Measurements from ENCODE around the gene CNIH2.

CNIH2 gene

GRCh38 chr11:66279092-66279734 is 1.2 kb downstream of the CNIH2 start:
- no peak for TF ChIP-seq GATA2 (IDR thresholded peaks at IDR 0.05; ENCODE audit: low read depth, low read length)
- TF ChIP-seq GATA3 (IDR thresholded peaks at IDR 0.05; ENCODE audit: low read depth, low read length), result no peak

GRCh38 chr11:66280428-66280827 is 2.5 kb downstream of the CNIH2 start:
- no peak for TF ChIP-seq GATA3 (IDR thresholded peaks at IDR 0.05; ENCODE audit: low read depth, low read length)
- TF ChIP-seq GATA2 (IDR thresholded peaks at IDR 0.05; ENCODE audit: low read depth, low read length), result no peak

- TF ChIP-seq GATA3 (IDR thresholded peaks at IDR 0.05; ENCODE audit: low read depth, low read length) (no peak), GATA2 (IDR thresholded peaks at IDR 0.05; ENCODE audit: low read depth, low read length) (no peak)
Observed at GRCh38 chr11:66281001-66281400, 3.0 kb downstream of the CNIH2 start.

- TF ChIP-seq GATA2 (IDR thresholded peaks at IDR 0.05; ENCODE audit: low read depth, low read length) (no peak), GATA3 (IDR thresholded peaks at IDR 0.05; ENCODE audit: low read depth, low read length) (no peak)
Observed at GRCh38 chr11:66281776-66282467, 3.9 kb downstream of the CNIH2 start.

- no peak for TF ChIP-seq GATA2 (IDR thresholded peaks at IDR 0.05; ENCODE audit: low read depth, low read length)
- no peak for TF ChIP-seq GATA3 (IDR thresholded peaks at IDR 0.05; ENCODE audit: low read depth, low read length)
Observed at GRCh38 chr11:66282468-66283455, 4.8 kb downstream of the CNIH2 start.

- TF ChIP-seq GATA2 (IDR thresholded peaks at IDR 0.05; ENCODE audit: low read depth, low read length) (no peak), GATA3 (IDR thresholded peaks at IDR 0.05; ENCODE audit: low read depth, low read length) (no peak)
Observed at GRCh38 chr11:66283461-66284105, 5.6 kb downstream of the CNIH2 start.

- no peak for TF ChIP-seq GATA2 (IDR thresholded peaks at IDR 0.05; ENCODE audit: low read depth, low read length)
- no peak for TF ChIP-seq GATA3 (IDR thresholded peaks at IDR 0.05; ENCODE audit: low read depth, low read length)
Observed at GRCh38 chr11:66284526-66285078, 6.6 kb downstream of the CNIH2 start.

GRCh38 chr11:66285250-66285947 is 7.4 kb downstream of the CNIH2 start:
- TF ChIP-seq GATA3 (IDR thresholded peaks at IDR 0.05; ENCODE audit: low read depth, low read length) (no peak), GATA2 (IDR thresholded peaks at IDR 0.05; ENCODE audit: low read depth, low read length) (no peak)

GRCh38 chr11:66286699-66287098 is 8.7 kb downstream of the CNIH2 start:
- TF ChIP-seq GATA3 (IDR thresholded peaks at IDR 0.05; ENCODE audit: low read depth, low read length) (no peak), GATA2 (IDR thresholded peaks at IDR 0.05; ENCODE audit: low read depth, low read length) (no peak)

- TF ChIP-seq GATA2 (IDR thresholded peaks at IDR 0.05; ENCODE audit: low read depth, low read length), result no peak
Observed at GRCh38 chr11:66287211-66287888, 9.4 kb downstream of the CNIH2 start.

- TF ChIP-seq GATA2 (IDR thresholded peaks at IDR 0.05; ENCODE audit: low read depth, low read length) (no peak), GATA3 (IDR thresholded peaks at IDR 0.05; ENCODE audit: low read depth, low read length) (no peak)
Observed at GRCh38 chr11:66287889-66288670, 10.1 kb downstream of the CNIH2 start.
